ENCODE measurements around the gene FBXL17.

FBXL17 gene

GRCh38 chr5:108222011-108222410 lies 159.9 kb downstream of the FBXL17 start:
- TF ChIP-seq, protein P1, sequence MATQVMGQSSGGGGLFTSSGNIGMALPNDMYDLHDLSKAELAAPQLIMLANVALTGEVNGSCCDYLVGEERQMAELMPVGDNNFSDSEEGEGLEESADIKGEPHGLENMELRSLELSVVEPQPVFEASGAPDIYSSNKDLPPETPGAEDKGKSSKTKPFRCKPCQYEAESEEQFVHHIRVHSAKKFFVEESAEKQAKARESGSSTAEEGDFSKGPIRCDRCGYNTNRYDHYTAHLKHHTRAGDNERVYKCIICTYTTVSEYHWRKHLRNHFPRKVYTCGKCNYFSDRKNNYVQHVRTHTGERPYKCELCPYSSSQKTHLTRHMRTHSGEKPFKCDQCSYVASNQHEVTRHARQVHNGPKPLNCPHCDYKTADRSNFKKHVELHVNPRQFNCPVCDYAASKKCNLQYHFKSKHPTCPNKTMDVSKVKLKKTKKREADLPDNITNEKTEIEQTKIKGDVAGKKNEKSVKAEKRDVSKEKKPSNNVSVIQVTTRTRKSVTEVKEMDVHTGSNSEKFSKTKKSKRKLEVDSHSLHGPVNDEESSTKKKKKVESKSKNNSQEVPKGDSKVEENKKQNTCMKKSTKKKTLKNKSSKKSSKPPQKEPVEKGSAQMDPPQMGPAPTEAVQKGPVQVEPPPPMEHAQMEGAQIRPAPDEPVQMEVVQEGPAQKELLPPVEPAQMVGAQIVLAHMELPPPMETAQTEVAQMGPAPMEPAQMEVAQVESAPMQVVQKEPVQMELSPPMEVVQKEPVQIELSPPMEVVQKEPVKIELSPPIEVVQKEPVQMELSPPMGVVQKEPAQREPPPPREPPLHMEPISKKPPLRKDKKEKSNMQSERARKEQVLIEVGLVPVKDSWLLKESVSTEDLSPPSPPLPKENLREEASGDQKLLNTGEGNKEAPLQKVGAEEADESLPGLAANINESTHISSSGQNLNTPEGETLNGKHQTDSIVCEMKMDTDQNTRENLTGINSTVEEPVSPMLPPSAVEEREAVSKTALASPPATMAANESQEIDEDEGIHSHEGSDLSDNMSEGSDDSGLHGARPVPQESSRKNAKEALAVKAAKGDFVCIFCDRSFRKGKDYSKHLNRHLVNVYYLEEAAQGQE (IDR thresholded peaks at IDR 0.05; ENCODE audit: insufficient read depth in 1 of 2, low read depth in 2 of 2, low read length in 2 of 2), result no peak
- TF ChIP-seq FOXP2 (optimal IDR thresholded peaks at IDR 0.05; ENCODE audit: borderline replicate concordance, extremely low read depth, extremely low read length, insufficient read depth) (no peak), TAF1 (IDR thresholded peaks at IDR 0.05; ENCODE audit: borderline replicate concordance, insufficient read depth, low read length) (no peak), POLR2AphosphoS5 (IDR thresholded peaks at IDR 0.05; ENCODE audit: low read depth, low read length) (no peak), SIN3A (IDR thresholded peaks at IDR 0.05; ENCODE audit: borderline replicate concordance, insufficient read depth, low read length) (no peak)

GRCh38 chr5:108220834-108221233 lies 161.1 kb downstream of the FBXL17 start:
- TF ChIP-seq SIN3A (IDR thresholded peaks at IDR 0.05; ENCODE audit: borderline replicate concordance, insufficient read depth, low read length), result no peak

DNA sequence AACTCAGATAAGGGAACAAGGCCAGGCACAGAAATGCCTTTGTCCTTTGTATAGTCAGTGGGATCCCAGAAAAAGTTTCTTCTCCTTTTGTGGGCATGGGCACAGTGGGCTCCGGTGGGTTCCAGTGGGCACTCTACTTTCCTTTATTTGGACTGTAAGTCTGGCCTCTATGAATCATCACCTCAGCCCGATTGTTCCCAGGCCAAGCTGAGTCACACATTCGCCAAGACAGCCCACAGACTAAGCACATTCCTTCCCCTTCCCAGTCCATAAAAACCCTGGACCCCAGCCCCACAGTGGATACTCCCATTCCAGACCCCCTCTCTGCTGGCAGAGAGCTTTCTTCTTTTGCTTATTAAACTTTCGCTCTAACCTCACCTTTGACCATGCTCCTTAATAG lies 165.0 kb downstream of the FBXL17 start:
- TF ChIP-seq POLR2AphosphoS5 (IDR thresholded peaks at IDR 0.05; ENCODE audit: low read depth, low read length) (no peak), TAF1 (IDR thresholded peaks at IDR 0.05; ENCODE audit: borderline replicate concordance, insufficient read depth, low read length) (no peak), SIN3A (IDR thresholded peaks at IDR 0.05; ENCODE audit: borderline replicate concordance, insufficient read depth, low read length) (no peak), FOXP2 (optimal IDR thresholded peaks at IDR 0.05; ENCODE audit: borderline replicate concordance, extremely low read depth, extremely low read length, insufficient read depth) (no peak)
- TF ChIP-seq, protein P1 (IDR thresholded peaks at IDR 0.05; ENCODE audit: insufficient read depth in 1 of 2, low read depth in 2 of 2, low read length in 2 of 2), result no peak

DNA sequence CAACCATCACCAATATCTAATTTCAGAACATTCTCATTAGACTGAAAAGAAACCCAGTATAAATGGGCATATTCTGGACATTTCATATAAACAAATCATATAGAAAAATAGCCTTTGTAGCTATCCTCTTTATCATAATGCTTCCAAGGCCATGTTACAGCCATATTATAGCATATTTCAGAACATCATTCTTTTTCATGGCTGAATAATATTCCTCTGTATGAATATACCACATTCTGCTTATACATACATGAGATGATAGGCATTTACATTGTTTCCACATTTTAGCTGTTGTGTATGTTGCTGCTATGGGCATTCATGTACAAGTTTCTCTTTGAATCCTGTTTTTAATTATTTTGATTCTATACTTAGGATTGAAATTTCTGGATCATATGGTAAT lies 167.0 kb downstream of the FBXL17 start:
- no peak for TF ChIP-seq TAF1 (IDR thresholded peaks at IDR 0.05; ENCODE audit: borderline replicate concordance, insufficient read depth, low read length)
- no peak for TF ChIP-seq POLR2AphosphoS5 (IDR thresholded peaks at IDR 0.05; ENCODE audit: low read depth, low read length)
- no peak for TF ChIP-seq FOXP2 (optimal IDR thresholded peaks at IDR 0.05; ENCODE audit: borderline replicate concordance, extremely low read depth, extremely low read length, insufficient read depth)
- TF ChIP-seq SIN3A (IDR thresholded peaks at IDR 0.05; ENCODE audit: borderline replicate concordance, insufficient read depth, low read length), result no peak
- TF ChIP-seq, protein P1 (IDR thresholded peaks at IDR 0.05; ENCODE audit: insufficient read depth in 1 of 2, low read depth in 2 of 2, low read length in 2 of 2), result no peak

- TF ChIP-seq SIN3A (IDR thresholded peaks at IDR 0.05; ENCODE audit: borderline replicate concordance, insufficient read depth, low read length), result no peak
- TF ChIP-seq, protein P1 (IDR thresholded peaks at IDR 0.05; ENCODE audit: insufficient read depth in 1 of 2, low read depth in 2 of 2, low read length in 2 of 2), result no peak
These were observed 169.0 kb downstream of the FBXL17 start for GRCh38 chr5:108212775-108213346.
